ENCODE measurements around the gene PLPPR2. TPM values are rescaled to one million over a fixed set of nuclear protein-coding genes. Genes with fewer than 3 reads are reported as not detected.

The PLPPR2 gene
- total RNA-seq: 8.6 and 13.5 TPM in 2 replicates

GRCh38 chr19:11355160-11356073, at the start of gene PLPPR2:
TSS of gene PLPPR2 (plus strand) at chr19:11355432. CDS start at chr19:11357674, 2,242 bp downstream.

GRCh38 chr19:11339254-11340098, 15.8 kb upstream of the PLPPR2 start, which contains the start of gene RAB3D:
TSS of gene RAB3D (minus strand) at chr19:11339657. CDS start at chr19:11337399, 2,258 bp downstream.

GRCh38 chr19:11346104-11346940, 8.9 kb upstream of the PLPPR2 start, which contains the start of the genes CCDC159 and TMEM205:
TSS of gene CCDC159 (plus strand) at chr19:11346519. CDS start at chr19:11346607, 88 bp downstream.
TSS of gene TMEM205 (minus strand) at chr19:11346268. CDS start at chr19:11345619, 649 bp downstream.

GRCh38 chr19:11374433-11375142, 19.4 kb downstream of the PLPPR2 start, which contains the start of gene SWSAP1:
TSS of gene SWSAP1 (plus strand) at chr19:11374666. CDS start at chr19:11374681, 15 bp downstream.

Other genes with a start within 250 kb of the PLPPR2 start
- 71.6 and 83.8 TPM in 2 replicates for gene SPC24, start 199.7 kb upstream of the PLPPR2 start, total RNA-seq
- gene KANK2, start 157.9 kb upstream of the PLPPR2 start, total RNA-seq: 168 and 234 TPM in 2 replicates
- not detected in 2 replicates for gene ANGPTL8, start 115.8 kb upstream of the PLPPR2 start, total RNA-seq
- gene DOCK6, start 92.9 kb upstream of the PLPPR2 start, total RNA-seq: 7.1 and 10.8 TPM in 2 replicates
- not detected in 2 replicates for gene TSPAN16, start 59.3 kb upstream of the PLPPR2 start, total RNA-seq
- 4.0 and 5.5 TPM in 2 replicates for gene RAB3D, start 15.8 kb upstream of the PLPPR2 start, total RNA-seq
- gene TMEM205, start 9.2 kb upstream of the PLPPR2 start, total RNA-seq: 135 and 145 TPM in 2 replicates
- gene CCDC159, start 8.9 kb upstream of the PLPPR2 start, total RNA-seq: 2.5 and 6.7 TPM in 2 replicates
- 1.7 and 2.1 TPM in 2 replicates for gene SWSAP1, start 19.2 kb downstream of the PLPPR2 start, total RNA-seq
- 12.4 and 15.3 TPM in 2 replicates for gene EPOR, start 28.9 kb downstream of the PLPPR2 start, total RNA-seq
- gene RGL3, start 63.9 kb downstream of the PLPPR2 start, total RNA-seq: not detected in 2 replicates
- gene ODAD3, start 79.7 kb downstream of the PLPPR2 start, total RNA-seq: 0.15 and 0.17 TPM in 2 replicates
- 171 and 176 TPM in 2 replicates for gene PRKCSH, start 80.2 kb downstream of the PLPPR2 start, total RNA-seq
- gene ELAVL3, start 125.6 kb downstream of the PLPPR2 start, total RNA-seq: not detected in 2 replicates
- 4.5 and 5.0 TPM in 2 replicates for gene ZNF653, start 150.4 kb downstream of the PLPPR2 start, total RNA-seq
- 39.1 and 43.4 TPM in 2 replicates for gene ECSIT, start 173.7 kb downstream of the PLPPR2 start, total RNA-seq
- 9.1 and 9.2 TPM in 2 replicates for gene CNN1, start 183.4 kb downstream of the PLPPR2 start, total RNA-seq
- 61.2 and 69.8 TPM in 2 replicates for gene ELOF1, start 203.8 kb downstream of the PLPPR2 start, total RNA-seq
- gene ACP5, start 222.2 kb downstream of the PLPPR2 start, total RNA-seq: under 0.01 and 0.17 TPM in 2 replicates
- gene ZNF627, start 242.1 kb downstream of the PLPPR2 start, total RNA-seq: 11.1 and 12.2 TPM in 2 replicates

Measured in bronchus fibroblast of lung (primary cell).